HepG2 (cell line): Measurements from ENCODE around the gene KCTD15. TPM values are rescaled to one million over a fixed set of nuclear protein-coding genes. Genes with fewer than 3 reads are reported as not detected.

Experiments used
- ATAC-seq: fragments of 200-7000 bp; cut with Tn5 transposase; 3 replicates; pipeline ENCODE4 v1.9.1; 2020; ENCODE audit warnings: mild to moderate bottlenecking, moderate library complexity
- BruUV-seq: library from RNA; stranded (reverse); fragments of 400-500 nt; replicated peaks from 2 replicates; lab custom pipeline; 2021; lab: Mats Ljungman, UMichigan
- CTCF ChIA-PET: fragments of 300-600 bp; formaldehyde crosslinking; extraction: SDS; loops from one replicate; lab custom pipeline; 2021; ENCODE audit warnings: low total read pairs, inconsistent platforms, low intra/inter-chr PET ratio; lab: Yijun Ruan, JAX
- POLR2A ChIA-PET: fragments of 350-600 bp; sonication (Branson Sonifier 250); formaldehyde crosslinking; loops from one replicate; lab custom pipeline; 2020; ENCODE audit warnings: antibody characterized with exemption, inconsistent platforms; lab: Yijun Ruan, JAX
- DNase-seq: peaks from one replicate; pipeline ENCODE4 v3.0.0-alpha.2; 2015; ENCODE audit warnings: low spot score
- FAIRE-seq: peaks from 3 replicates; lab custom pipeline; 2011; peaks lifted over from hg19 to GRCh38; lab: Jason Lieb, UNC
- H2AFZ ChIP-seq: one replicate; pipeline ENCODE4 v1.6.1; 2011; ENCODE audit warnings: low read length, inconsistent platforms
- H3K27ac ChIP-seq: fragments of 300-600 bp; 3 replicates; pipeline ENCODE4 v1.8.0; 2011; ENCODE audit warnings: mixed run types, mild to moderate bottlenecking, mixed read lengths, low read length, inconsistent platforms; ENCODE audit not compliant: insufficient read depth; ENCODE audit errors: extremely low read length
- H3K27me3 ChIP-seq, 2 experiments: fragments of 200-600 bp in 1 of 2; 2 replicates in 1 of 2; 3 replicates in 1 of 2; pipeline versions ENCODE4 v1.6.0 to v1.8.0; 2011; ENCODE audit warnings: low read length in 2 of 2, mild to moderate bottlenecking in 2 of 2, moderate library complexity in 2 of 2, inconsistent platforms in 1 of 2; ENCODE audit not compliant: insufficient read depth in 2 of 2, control insufficient read depth in 1 of 2
- H3K36me3 ChIP-seq, 2 experiments: fragments of 200-600 bp in 1 of 2; replicated peaks in 1 of 2; 2 replicates in 1 of 2; 3 replicates in 1 of 2; pipeline versions ENCODE4 v1.5.1 to v1.8.0; 2011; ENCODE audit warnings: low read length in 2 of 2, inconsistent platforms in 1 of 2; ENCODE audit not compliant: insufficient read depth in 2 of 2, control insufficient read depth in 1 of 2
- H3K4me1 ChIP-seq: 2 replicates; pipeline ENCODE4 v1.5.1; 2012; ENCODE audit warnings: low read length, inconsistent platforms; ENCODE audit not compliant: insufficient read depth
- H3K4me2 ChIP-seq: 2 replicates; pipeline ENCODE4 v1.6.0; 2011; ENCODE audit warnings: low read depth, low read length, inconsistent platforms
- H3K4me3 ChIP-seq, 3 experiments: fragments of 200-600 bp in 1 of 3; sonication (generic), shearing (Covaris generic) in 1 of 3; replicated peaks in 1 of 3; 2 replicates each; pipeline ENCODE4 v1.5.1; 2011 to 2016; ENCODE audit warnings: low read length in 3 of 3, inconsistent platforms in 2 of 3, low read depth in 2 of 3, mild to moderate bottlenecking in 2 of 3, control low read depth in 1 of 3, mixed read lengths in 1 of 3; ENCODE audit not compliant: insufficient read depth in 1 of 3
- H3K79me2 ChIP-seq: one replicate; pipeline ENCODE4 v1.6.1; 2011; ENCODE audit warnings: low read length, inconsistent platforms; ENCODE audit not compliant: insufficient read depth
- H3K9ac ChIP-seq: 2 replicates; pipeline ENCODE4 v1.6.0; 2011; ENCODE audit warnings: mild to moderate bottlenecking, low read depth, low read length, inconsistent platforms; ENCODE audit not compliant: insufficient read depth
- H3K9me3 ChIP-seq: 2 replicates; pipeline ENCODE4 v1.5.1; 2012; ENCODE audit warnings: mild to moderate bottlenecking, low read length
- H4K20me1 ChIP-seq: 2 replicates; pipeline ENCODE4 v1.6.0; 2011; ENCODE audit warnings: inconsistent platforms, mild to moderate bottlenecking, low read length, moderate library complexity; ENCODE audit not compliant: insufficient read depth
- AKAP8 ChIP-seq: sonication (generic); formaldehyde crosslinking; IDR thresholded peaks from 2 replicates; pipeline ENCODE4 v1.5.1; 2020; ENCODE audit warnings: mild to moderate bottlenecking, missing genetic modification reagents
- ARHGAP35 ChIP-seq: sonication (generic); formaldehyde crosslinking; IDR thresholded peaks from 2 replicates; pipeline ENCODE4 v1.9.0; 2022; ENCODE audit warnings: mild to moderate bottlenecking, inconsistent platforms, moderate library complexity, missing genetic modification reagents, borderline replicate concordance
- BRF2 ChIP-seq: sonication (generic); formaldehyde crosslinking; IDR thresholded peaks from 2 replicates; pipeline ENCODE4 v1.8.1; 2022; ENCODE audit warnings: mild to moderate bottlenecking, missing genetic modification reagents
- DR1 ChIP-seq: sonication (generic); formaldehyde crosslinking; IDR thresholded peaks from 2 replicates; pipeline ENCODE4 v1.8.0; 2021; ENCODE audit warnings: mild to moderate bottlenecking, missing genetic modification reagents, inconsistent platforms
- EED ChIP-seq: sonication (generic); formaldehyde crosslinking; IDR thresholded peaks from 2 replicates; pipeline ENCODE4 v1.5.0; 2020; ENCODE audit warnings: mild to moderate bottlenecking, missing genetic modification reagents
- ETS1 ChIP-seq: sonication (generic); formaldehyde crosslinking; IDR thresholded peaks from 2 replicates; pipeline ENCODE4 v1.4.0; 2020; ENCODE audit warnings: missing genetic modification reagents
- IRX3 ChIP-seq: sonication (generic); formaldehyde crosslinking; IDR thresholded peaks from 2 replicates; pipeline ENCODE4 v1.8.1; 2023; ENCODE audit warnings: mild to moderate bottlenecking, low read depth, missing genetic modification reagents, borderline replicate concordance
- LRRFIP1 ChIP-seq: sonication (generic); formaldehyde crosslinking; conservative IDR thresholded peaks from 2 replicates; pipeline ENCODE4 v1.4.0; 2020; ENCODE audit warnings: missing genetic modification reagents
- MAFF ChIP-seq: IDR thresholded peaks from 2 replicates; pipeline ENCODE4 v1.6.1; 2011; ENCODE audit warnings: low read depth, low read length, improper control_type of control experiment
- MAFK ChIP-seq, 2 experiments: IDR thresholded peaks in 1 of 2; conservative IDR thresholded peaks in 1 of 2; 2 replicates each; pipeline ENCODE4 v1.6.1; 2011; ENCODE audit warnings: improper control_type of control experiment in 2 of 2, low read length in 2 of 2
- NR2F2 ChIP-seq: IDR thresholded peaks from 2 replicates; pipeline ENCODE4 v1.6.1; 2012; ENCODE audit warnings: low read depth, inconsistent platforms, borderline replicate concordance
- SNAI1 ChIP-seq: sonication (generic); formaldehyde crosslinking; IDR thresholded peaks from 2 replicates; pipeline ENCODE4 v1.5.0; 2020; ENCODE audit warnings: mild to moderate bottlenecking, missing genetic modification reagents, borderline replicate concordance
- ZBTB25 ChIP-seq: IDR thresholded peaks from 2 replicates; pipeline ENCODE4 v1.6.1; 2018; ENCODE audit warnings: missing genetic modification reagents
- ZFP62 ChIP-seq: sonication (generic); formaldehyde crosslinking; IDR thresholded peaks from 2 replicates; pipeline ENCODE4 v1.4.0; 2020; ENCODE audit warnings: missing genetic modification reagents
- ZKSCAN8 ChIP-seq: IDR thresholded peaks from 2 replicates; pipeline ENCODE4 v1.6.1; 2016; ENCODE audit warnings: borderline replicate concordance, missing genetic modification reagents, missing compliant biosample characterization
- ZNF549 ChIP-seq: sonication (generic); formaldehyde crosslinking; IDR thresholded peaks from 2 replicates; pipeline ENCODE4 v1.5.0; 2020; ENCODE audit warnings: missing genetic modification reagents
- ZNF775 ChIP-seq: sonication (generic); formaldehyde crosslinking; IDR thresholded peaks from 2 replicates; pipeline ENCODE4 v1.4.0; 2020; ENCODE audit warnings: missing genetic modification reagents, mild to moderate bottlenecking, moderate library complexity, borderline replicate concordance
- ZNF776 ChIP-seq: sonication (generic); formaldehyde crosslinking; IDR thresholded peaks from 2 replicates; pipeline ENCODE4 v1.4.0; 2020; ENCODE audit warnings: mild to moderate bottlenecking, missing genetic modification reagents
- WGBS: methylation state at CpG from one replicate; pipeline ENCODE4 v1.1.6; 2017; ENCODE audit warnings: low lambda C conversion rate; 5-methylcytosine and 5-hydroxymethylcytosine counted together
- in situ Hi-C: cut with HindIII; loops from 2 replicates; pipeline ENCODE4 v1.10.0; 2017; ENCODE audit warnings: low pct_unique_long_range_greater_than_20kb; ENCODE audit not compliant: extremely low pct_ligation_motif_present
- intact Hi-C: fragments of 100-400 bp; cut with micrococcal nuclease; formaldehyde crosslinking; loops from one replicate; pipeline ENCODE4 v1.10.0; 2022; ENCODE audit not compliant: unreplicated experiment
- polyA plus RNA-seq, 8 experiments: library from polyadenylated mRNA; depleted of rRNA in 3 of 8; stranded (reverse) in 7 of 8; unstranded in 1 of 8; fragments of >200 nt; fragmentation: Illumina TruSeq in 4 of 8; extraction: Trizol in 4 of 8; gene quantifications; 2 replicates each; pipeline versions ENCODE4 v1.2.1 to v1.2.3, GENCODE V29; 2011 to 2016; ENCODE audit warnings: low read depth in 4 of 8, missing spikeins in 1 of 8, mixed read lengths in 1 of 8; ENCODE audit not compliant: insufficient read depth in 1 of 8
- total RNA-seq, 5 experiments: library from RNA; depleted of rRNA; stranded (reverse); fragments of >200 nt; fragmentation: Illumina TruSeq; extraction: Trizol; gene quantifications; 2 replicates each; pipeline ENCODE4 v1.2.3, GENCODE V29; 2016; ENCODE audit warnings: low read depth in 1 of 5

The KCTD15 gene
- total and polyA plus RNA-seq, 2 of the 13 experiments (the other 11 are each of a cell fraction or from before 2014, with no cell fraction given), result 13.2 to 16.7 TPM

GRCh38 chr19:33845498-33845897 is 48.8 kb downstream of the KCTD15 start:
- TF ChIP-seq MAFF (peak; percentile 68), AKAP8 (no peak), ZFP62 (CRISPR knock-in tag) (no peak), SNAI1 (CRISPR knock-in tag) (no peak), ZNF776 (CRISPR knock-in tag) (no peak), IRX3 (no peak), MAFK (conservative IDR thresholded peaks at IDR 0.05 in 1 of 2, IDR thresholded peaks at IDR 0.05 in 1 of 2; ENCODE audit: low read length in 2 of 2) (peak; percentile 65 to 68), EED (CRISPR knock-in tag) (no peak), DR1 (CRISPR knock-in tag) (no peak), ZNF775 (CRISPR knock-in tag) (no peak), ZNF549 (CRISPR knock-in tag) (no peak), ZKSCAN8 (CRISPR knock-in tag) (no peak), ARHGAP35 (no peak), NR2F2 (no peak), BRF2 (no peak), LRRFIP1 (CRISPR knock-in tag) (no peak), ETS1 (no peak), ZBTB25 (CRISPR knock-in tag) (no peak)
- ChIA-PET POLR2A (no interaction called here), CTCF (no interaction called here)
- ATAC-seq, result no peak
- H3K4me2 ChIP-seq, result no peak overlapping the region
- no peak overlapping the region for H3K4me3 ChIP-seq
- DNase-seq, result no peak
- in situ Hi-C loops, result no loop called here
- no peaks in the 10 kb centered on the region for H3K9me3 ChIP-seq
- FAIRE-seq, result no peak
- no peaks in the 10 kb centered on the region for H3K4me1 ChIP-seq
- no peaks in the 10 kb centered on the region for H3K79me2 ChIP-seq
- WGBS, result 0% methylated on average over 2 of the region's 2 CpGs
- no TSS peak for BruUV-seq
- H3K27ac ChIP-seq, result no peak overlapping the region
- H3K36me3 ChIP-seq, result no peaks in the 10 kb centered on the region
- intact Hi-C loops, result no loop called here
- no peaks in the 10 kb centered on the region; a peak in 2 of 5 replicates for H3K27me3 ChIP-seq
- H2AFZ ChIP-seq, result no peak overlapping the region
- no peak overlapping the region for H3K9ac ChIP-seq
- no peaks in the 10 kb centered on the region for H4K20me1 ChIP-seq
